ENCODE measurements around the gene CREM.

The CREM gene

DNA sequence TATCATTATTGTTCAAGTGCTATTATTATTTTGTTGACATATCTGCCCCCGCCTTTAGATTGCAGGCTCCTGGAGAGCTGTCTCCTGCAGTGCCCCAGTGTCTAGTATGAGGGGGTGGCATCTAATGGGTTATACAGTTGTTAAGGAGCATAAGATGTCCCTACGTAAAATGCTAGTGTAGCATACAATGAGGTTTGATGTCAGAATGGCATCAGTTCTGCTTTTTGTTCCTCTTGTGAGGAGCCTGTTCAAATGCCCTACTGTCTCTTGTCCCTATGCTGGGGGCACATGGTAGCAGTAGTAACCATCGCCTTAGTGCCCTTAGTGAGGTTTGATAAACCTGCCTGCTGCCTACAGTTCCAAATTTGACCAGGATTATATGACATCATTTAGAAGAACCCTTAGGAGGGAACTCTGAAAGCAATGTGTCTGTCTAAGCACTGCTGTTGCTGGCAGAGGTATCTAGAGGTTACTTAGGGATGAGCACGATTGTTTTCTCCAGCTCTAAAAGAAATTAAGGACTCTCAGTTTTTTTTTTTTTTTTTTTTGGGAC is 9.7 kb downstream of the CREM start:
- DNase-seq, result no peak

DNA sequence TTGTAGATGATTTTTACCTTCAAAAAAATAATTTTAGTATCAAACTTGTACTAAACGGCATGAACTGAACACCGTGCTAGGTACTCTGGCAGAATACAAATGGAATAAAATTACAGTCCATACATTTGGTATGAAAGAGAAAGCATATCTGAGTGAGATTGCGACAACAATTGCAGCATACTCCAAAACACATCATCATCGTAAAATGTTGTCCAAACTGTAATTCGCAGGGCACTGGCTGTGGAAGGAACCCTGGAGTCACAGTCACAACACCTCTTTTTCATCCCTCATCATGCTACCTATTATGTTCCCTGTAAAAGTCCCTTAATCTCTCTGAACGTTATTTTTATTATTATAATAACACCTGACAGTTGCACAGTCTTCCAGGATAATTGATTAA is 13.5 kb downstream of the CREM start:
- no peak for DNase-seq

DNA sequence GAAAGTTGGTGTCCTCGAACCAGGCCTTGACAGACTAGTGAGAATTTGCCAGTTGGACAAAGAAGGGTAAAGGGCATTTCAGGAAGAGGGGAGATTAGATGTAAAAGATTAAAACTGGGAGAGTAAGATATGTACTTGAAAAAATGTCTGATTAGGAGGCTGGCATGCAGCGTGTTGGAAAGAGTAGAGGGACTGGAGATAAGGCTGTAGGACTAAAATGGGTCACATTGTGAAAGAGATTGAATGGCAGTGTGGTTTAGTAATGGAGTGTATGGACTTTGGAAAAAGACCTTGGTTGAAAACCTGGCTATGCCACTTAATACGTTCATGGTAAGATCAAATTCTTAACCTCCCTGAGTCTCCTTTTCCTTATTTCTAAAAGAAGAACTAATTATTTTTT is 14.1 kb downstream of the CREM start:
- no peak for DNase-seq

DNA sequence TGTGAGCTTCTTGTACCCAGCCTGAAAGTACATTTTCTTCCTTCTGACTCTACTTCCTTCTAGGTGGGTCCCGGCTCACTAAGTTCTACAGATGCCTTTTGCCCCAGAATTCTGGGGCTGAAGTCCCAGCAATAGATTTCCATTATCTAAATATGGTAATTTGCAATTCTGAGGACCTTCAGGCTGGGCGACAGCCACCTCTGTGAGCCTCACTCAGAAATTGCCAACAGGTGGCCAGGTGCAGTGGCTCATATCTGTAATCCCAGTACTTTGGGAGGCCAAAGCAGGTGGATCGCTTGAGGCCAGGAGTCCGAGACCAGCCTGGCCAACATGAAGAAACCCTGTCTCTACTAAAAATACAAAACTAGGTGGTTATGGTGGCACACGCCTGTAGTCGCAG is 23.7 kb downstream of the CREM start:
- DNase-seq, result no peak

DNA sequence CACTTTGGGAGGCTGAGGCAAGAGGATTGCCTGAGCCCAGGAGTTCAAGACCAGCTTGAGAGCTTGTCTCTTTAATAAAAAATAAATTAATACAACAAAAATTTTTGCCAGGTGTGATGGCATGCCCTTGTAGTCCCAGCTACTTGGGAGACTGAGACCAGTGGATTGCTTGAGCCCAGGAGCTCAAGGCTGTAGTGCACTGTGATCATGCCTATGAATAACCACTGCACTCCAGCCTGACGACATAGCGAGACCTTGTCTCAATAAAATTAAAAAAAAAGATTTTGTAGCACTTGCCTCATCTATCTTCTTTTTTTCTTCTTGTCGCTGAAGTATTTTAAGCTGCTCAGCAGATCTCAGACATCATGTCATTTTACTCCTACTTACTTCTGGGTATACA is 26.3 kb downstream of the CREM start:
- no peak for DNase-seq

DNA sequence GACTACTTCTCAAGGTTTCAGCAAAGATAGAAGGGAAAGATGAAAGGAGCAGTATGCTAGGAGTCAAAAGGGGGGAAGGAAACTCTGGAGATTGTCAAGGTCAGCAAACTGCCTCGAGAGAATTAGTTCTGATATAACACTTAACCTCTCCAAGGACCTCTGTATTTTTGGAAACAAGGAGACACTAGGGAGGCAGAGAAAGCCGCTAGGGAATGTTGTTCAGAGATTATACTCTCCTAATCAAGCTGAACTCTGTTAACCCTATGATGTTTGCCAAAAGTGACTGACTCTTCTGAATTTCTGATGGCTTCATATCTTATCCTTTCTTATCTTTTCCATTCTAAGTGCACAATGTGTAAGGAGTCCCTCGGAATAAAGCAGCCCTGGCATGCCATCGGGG is 27.1 kb downstream of the CREM start:
- no peak for DNase-seq

DNA sequence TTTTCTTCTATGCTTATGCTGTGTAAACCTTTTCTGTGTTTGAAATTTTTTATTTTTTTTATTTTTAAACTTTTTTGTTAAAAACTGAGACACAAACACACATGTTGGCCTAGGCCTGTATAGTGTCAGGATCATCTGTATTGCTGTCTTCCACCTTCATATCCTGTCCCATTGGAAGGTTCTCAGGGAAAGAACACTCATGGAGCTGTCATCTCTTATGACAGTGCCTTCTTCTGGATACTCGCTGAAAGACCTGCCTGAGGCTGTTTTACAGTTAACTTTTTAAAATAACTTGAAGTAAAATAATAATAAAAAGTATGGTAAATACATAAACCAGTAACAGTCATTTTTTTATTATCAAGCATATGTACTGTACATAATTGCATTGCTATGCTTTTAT is 34.1 kb downstream of the CREM start:
- no peak for DNase-seq

DNA sequence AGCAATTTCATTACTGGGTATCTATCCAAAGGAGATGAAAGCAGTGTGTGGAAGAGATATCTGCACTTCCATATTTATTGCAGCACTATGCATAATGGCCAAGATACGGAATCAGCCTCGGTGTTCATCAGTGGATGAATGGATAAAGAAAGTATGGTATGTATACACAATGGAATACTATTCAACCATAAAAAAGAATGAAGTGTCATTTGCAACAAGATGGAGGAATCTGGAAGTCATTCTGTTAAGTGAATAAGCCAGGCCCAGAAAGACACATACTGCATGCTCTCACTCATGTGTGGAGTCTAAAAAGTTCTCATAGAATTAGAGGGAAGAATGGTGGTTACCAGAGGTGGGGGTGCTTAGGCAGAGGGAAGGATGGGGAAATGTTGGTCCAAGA is 35.3 kb downstream of the CREM start:
- no peak for DNase-seq

DNA sequence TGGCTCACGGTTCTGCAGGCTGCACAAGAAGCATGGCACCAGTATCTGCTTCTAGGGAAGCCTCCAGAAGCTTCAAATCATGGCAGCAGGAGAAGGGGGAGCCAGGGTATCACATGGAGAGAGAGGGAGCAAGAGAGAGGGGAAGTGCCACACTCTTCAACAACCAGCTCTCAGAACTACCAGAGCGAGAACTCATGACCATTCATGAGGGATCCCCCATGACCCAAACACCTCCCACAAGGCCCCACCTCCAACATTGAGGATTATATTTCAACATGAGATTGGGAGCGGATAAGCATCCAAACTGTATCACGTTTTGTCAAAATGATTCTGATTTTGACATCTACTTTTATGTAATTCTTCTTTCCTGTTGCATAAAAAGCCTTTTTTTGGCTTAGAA is 38.5 kb downstream of the CREM start:
- DNase-seq, result no peak

DNA sequence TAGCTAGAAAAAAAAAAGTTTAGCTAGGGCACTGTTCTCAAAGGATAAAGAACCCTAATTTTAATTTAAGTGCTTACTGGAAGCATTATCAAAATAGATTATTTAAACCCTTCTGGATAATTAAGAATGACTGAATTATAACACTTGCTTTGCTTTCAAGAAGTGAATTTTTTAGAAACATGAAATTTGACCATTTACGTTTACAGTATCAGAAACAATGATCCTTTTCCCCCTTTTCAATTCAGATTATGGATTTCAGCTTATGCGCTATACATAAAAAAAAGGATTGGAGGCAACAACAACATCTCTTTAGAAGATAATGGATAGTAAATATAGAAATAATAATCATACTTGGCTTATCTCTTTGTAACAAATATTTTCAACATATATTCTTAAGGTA is 39.2 kb downstream of the CREM start:
- no peak for DNase-seq

DNA sequence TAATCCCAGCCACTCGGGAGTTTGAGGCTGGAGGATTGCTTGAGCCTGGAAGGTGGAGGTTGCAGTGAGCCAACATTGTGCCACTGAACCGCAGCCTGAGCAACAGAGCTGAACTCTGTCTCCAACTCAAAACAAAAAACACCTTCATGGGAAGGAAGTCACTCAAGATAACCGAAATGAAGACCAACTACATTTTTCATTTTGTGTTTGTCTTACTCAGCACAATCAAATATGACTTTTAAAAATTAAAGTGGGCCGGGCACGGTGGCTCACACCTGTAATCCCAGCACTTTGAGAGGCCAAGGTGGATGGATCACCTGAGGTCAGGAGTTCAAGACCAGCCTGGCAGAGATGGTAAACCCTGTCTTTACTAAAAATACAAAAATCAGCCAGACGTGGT is 40.0 kb downstream of the CREM start:
- DNase-seq, result no peak

DNA sequence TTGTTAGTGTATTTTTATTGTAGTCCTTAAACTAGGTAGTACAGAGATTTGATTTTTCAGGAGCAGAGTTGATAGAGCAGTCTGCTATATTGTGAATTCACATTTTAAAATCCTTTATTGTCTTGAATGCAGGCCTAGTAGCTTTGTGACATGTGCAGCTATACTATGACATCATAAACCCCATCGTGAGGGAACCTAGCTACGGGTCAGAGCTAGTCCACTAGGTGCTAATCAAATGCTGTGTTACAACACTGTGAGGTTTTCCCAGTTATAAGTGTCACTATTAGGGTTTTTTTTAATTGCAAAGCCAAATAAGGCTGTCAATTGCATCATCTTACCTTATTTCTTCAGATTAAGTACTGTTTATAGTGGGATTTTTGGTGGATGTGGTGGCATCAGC is 40.7 kb downstream of the CREM start:
- no peak for DNase-seq

DNA sequence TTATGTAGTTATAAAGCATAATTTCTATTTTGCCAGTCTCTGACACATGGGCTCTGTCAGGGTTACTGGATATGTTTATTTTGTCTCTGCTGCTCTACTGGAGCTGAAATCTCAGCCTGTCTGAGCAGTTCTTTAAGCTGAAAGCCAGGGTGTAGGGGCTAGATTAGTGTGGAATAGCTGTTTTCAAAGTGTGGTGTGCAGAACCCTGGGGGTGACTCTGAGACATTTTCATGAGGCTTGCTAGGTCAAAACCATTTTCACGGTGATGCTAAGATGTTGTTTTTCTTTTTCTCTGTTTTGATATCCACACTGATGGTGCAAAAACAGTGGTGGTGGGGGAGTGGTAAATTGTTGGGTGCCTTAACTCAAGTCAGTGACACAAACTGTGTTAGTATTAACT is 45.5 kb downstream of the CREM start:
- no peak for DNase-seq

DNA sequence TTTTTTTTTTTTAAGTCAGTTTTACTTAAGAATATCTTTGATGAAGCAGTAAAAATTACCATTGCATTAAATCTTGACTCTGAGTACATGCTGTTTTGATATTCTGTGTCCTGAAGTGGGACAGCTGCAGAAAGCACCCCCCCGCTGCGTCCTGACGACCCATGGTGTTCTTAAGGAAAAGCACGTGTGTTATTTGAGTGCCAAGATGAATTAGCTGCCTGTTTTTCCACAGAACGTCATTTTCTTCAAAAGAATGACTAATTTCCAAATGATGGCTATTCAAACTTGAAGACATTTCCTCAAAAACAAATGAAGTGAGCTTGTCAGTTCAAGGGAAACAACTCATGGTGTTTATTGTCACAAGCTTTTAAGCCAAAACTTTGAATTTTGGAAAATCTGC is 45.9 kb downstream of the CREM start:
- DNase-seq, result no peak

DNA sequence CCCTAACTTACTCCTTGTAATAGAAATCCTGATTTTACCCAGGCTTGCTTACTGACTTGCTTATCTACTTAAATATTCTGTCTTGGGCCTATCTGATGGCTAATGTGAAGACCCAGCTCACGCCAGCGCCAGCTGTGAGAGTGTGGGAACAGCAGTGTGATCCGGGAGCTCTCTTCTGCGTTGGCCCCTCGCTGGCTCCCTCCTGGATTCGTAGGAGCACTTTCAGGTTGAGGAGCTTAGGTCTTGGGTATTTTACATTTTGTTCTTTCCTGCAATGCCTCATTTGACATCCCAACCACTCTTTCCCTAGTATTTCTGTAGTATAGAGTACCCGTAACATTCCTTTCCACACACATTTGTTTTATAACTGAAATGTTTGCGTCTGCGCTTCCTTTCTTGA is 51.7 kb downstream of the CREM start:
- no peak for DNase-seq

DNA sequence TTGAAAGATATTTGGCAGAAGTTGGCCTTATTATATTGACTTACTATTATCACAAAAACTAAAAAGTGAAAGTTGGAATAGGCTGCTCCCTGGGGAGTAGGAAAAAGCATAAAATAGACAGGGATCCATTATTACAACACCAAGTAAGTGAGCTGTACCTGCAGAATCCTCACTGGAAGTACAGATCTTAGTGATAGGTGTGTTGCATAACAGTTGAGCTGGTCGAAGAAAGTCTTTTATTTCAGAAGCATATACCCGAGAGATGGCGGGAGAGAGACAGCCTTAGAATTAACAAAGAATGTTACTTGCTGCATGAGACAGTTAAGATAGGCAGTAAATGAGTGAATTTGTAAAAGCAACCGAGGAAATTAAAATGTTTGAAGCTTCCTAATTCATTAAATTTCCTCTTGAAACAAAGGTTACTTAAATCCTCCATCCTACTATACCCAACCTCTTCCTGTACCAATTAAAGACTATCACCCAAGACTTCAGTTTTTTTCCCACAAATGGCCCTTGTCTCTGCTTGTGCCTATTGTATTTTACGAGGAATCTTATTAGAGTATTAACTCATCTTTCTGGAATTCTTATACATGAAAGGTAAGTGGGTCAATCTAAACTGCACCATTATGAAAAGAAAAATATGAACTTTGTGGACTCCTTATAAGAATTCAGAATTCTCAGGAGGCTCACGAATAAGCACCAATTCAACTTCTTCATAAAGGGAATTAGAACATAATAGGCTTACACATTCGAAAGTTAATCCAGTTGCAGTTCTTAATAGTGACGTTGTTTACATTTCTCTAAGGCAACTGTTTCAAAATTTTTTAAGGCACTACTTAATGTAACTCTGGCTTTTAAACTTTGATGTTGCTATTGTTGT is 56.2 kb downstream of the CREM start:
- DNase-seq, result no peak

DNA sequence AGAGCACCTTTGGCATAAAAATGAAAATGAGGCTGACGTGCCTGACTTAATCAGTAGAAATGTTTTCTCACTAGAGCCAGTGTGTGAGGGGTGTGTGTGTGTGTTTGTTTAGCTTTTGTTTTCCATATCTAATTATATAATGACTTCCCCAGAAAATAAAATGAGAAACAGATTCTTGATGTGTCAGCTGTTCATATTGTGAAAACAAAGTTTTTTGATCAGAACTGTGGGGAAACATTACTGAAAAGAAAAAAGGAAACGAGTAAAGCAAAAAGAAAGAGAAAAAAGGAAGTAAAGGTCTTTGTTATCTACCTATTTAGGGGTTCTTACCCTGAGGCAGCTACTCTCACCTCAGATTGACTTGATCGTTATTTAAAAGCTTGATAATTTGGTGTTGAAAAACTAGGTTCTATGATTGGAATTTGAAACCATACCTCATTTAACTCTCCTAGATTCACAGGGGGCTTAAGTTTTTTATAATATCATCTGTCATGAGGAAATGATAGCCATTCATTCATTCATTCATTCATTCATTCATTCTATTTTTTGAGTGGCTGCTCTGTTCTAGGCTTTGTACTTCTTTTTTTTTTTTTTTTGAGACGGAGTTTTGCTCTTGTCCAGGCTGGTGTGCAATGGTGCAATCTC is 58.0 kb downstream of the CREM start:
- no peak for DNase-seq

DNA sequence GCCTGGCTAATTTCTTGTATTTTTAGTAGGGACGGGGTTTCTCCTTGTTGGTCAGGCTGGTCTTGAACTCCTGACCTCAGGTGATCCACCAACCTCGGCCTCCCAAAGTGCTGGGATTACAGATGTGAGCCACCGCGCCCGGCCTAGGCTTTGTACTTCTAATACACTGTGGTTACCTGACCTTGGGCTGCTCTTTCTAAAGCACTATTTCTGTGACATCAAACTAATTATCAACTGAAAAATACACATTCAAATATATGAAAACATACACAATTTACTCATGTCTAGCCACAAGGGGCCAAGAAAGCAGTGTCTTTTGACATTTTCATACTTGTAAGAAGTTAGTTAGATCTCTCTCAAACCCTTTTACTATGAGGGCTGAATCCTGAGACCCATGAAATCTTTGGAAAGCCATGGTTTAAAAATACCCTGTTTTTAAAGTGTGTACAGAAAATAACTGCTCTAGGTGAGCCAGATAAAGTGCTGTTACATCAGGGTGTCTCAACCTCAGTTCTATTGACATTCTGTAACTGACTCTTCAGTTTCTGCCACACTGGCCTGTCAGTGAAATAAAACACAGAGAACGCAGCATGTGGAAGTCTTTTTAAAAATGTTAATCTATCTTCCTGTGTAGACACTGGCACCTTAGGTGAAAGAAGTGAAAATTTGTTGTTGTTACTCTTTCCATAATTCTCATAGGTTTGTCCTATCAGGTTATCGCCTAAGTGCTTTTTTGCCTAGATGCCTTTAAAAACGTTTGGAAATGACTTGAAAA is 58.8 kb downstream of the CREM start:
- DNase-seq, result no peak

DNA sequence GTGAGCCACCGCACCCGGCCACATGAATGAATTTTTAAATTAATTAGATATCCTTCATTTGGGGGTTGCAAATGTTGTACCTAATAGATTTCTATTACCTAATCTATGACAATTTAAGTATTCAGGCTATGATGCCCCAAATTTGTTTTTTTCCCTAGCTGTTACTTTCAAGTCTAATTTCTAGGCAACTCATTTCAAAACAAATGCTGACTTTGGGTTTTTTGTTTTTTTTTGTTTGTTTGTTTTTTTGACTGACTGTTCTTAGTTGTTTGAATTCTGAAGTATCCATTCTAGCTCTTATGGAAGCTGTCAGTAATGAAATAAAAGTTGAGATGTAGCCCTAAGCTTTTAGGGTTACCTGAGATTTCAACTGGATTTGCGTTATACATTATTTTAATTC is 62.3 kb downstream of the CREM start:
- no peak for DNase-seq

DNA sequence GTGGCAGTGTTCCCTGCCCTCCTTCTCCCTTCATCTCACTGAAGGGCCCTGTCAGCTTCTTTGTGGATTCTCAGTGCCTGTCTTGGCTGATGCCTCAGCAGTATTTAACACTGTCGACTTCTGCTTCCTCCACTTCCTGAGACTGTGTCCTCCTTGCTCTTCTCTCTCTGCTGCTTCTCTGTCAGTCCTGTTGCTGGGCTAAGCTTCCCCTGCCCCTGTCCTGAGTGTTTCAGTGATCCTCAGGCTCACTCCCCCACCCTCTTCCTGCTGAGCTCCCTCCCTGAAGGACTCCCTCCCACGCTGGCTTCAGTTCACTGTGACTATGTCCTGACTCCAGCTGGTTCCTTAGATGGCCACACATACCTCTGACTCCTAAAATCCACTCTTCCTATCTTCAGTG is 64.9 kb downstream of the CREM start:
- DNase-seq, result no peak

DNA sequence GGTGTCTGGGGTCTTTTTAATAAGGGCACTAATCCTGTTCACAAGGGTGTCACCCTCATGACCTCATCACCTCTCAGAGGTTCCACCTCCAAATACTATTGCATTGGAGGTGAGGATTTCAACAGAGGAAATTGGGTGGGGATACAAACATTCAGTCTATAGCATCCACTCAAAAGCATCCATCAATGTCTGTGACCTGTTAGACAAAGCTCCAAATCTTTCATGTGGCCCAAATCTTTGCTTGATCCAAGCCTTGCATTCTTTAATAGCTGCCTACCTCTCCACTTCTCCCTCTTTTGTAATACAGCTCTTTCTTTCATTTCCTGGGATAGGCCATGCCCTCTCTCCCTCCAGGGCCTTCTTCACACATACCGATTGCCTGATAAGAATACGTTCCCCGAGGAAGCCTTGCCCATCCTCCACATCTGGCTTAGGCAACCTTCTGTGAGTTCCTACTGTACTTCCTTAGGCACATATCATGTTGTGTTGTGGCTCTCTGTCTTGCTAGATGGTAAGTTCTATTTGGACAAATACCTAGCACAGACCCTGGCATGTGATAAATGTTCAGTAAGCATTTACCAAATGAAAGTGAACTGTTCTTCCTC is 66.1 kb downstream of the CREM start:
- no peak for DNase-seq

DNA sequence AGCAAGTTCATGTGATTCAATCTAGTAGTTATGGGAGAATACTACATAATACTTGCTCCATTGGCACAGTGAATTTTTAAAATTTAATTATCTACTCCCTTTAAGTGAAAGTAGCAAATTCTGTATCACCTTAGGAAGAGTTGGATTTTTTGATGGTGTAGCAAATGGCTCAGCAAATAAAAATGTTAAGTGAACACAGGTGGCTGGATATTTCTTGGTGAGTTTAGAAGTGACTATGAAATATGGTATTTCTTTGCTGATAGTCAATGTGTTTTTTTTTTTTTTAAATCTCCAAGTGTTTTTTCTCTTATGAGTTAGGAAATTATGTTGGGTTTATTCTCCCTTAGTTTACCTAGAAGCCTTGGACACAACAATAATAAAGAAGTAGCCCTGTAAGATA is 67.8 kb downstream of the CREM start:
- DNase-seq, result no peak

DNA sequence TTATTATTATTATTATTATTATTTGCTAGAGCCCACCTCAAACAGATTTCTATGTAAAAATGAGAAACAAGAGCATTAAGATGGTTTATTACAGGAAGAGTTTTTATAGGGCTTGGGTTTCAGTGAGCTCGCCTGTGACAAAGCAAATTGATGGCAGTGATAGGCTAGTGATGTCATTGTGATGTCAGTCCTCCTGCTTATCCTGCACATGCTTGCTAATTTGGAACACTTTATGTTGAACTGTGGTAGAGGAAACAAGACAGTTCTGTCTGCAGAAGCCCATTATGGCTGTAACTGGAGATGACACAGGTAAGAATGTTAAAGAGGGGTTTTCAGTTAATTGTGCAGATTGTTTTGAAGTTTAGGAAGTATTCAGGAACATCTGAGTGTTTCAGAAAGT is 68.3 kb downstream of the CREM start:
- DNase-seq, result peak; percentile 41

Measured in activated CD4-positive, alpha-beta T cell treated with anti-CD3 and anti-CD28 coated beads, Interleukin-2, amount 50 U/mL, for 1 hour (primary cell).